IPS-18a (cell line): ENCODE results near the gene NAV2.
"Not testable (repeated sequence)": the region's sequence is repeated elsewhere in the genome, so short reads cannot be mapped to it uniquely, and the experiment has no call there.

Source experiments
- H3K27ac ChIP-seq: one replicate; pipeline ENCODE4 v1.5.1; 2013; ENCODE audit warnings: low read length
- H3K27me3 ChIP-seq: one replicate; pipeline ENCODE4 v1.6.1; 2013; ENCODE audit warnings: mild to moderate bottlenecking, low read length; ENCODE audit not compliant: control insufficient read depth, insufficient read depth
- H3K36me3 ChIP-seq: one replicate; pipeline ENCODE4 v1.6.1; 2013; ENCODE audit warnings: low read depth, low read length; ENCODE audit not compliant: control insufficient read depth
- H3K4me1 ChIP-seq: one replicate; pipeline ENCODE4 v1.6.1; 2013; ENCODE audit warnings: low read depth, low read length; ENCODE audit not compliant: control insufficient read depth
- H3K4me3 ChIP-seq: one replicate; pipeline ENCODE4 v1.5.1; 2013; ENCODE audit warnings: low read length
- H3K9ac ChIP-seq: one replicate; pipeline ENCODE4 v1.6.1; 2013; ENCODE audit warnings: mild to moderate bottlenecking, low read length, moderate library complexity
- H3K9me3 ChIP-seq: one replicate; pipeline ENCODE4 v1.6.1; 2013; ENCODE audit warnings: low read depth, low read length; ENCODE audit not compliant: control insufficient read depth

NAV2 gene

DNA sequence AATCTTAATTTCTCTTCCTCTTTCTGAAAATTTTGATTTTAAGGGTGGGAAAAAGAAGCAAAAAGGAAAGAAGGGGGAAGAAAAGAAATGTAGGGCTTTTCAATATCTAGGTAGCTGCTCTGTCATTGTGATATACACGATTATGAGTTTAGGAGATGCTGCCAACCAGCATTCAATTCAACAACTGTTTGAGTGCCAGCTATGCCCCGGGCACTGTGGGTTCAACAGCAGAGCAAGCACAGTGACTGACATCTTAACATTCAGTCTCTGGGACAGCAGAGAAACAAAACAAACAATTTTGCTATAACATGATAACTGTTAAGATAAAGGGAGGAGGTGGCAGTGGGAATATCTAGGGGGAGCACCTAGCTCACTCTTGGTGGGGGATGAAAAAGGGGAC is 356.1 kb downstream of the NAV2 start:
- peaks cover 30% of the 10 kb centered on the region for H3K4me1 ChIP-seq
- H3K27ac ChIP-seq = no peak overlapping the region
- H3K36me3 ChIP-seq = peaks cover 33% of the 10 kb centered on the region
- H3K4me3 ChIP-seq = no peak overlapping the region
- H3K9me3 ChIP-seq = no peaks in the 10 kb centered on the region
- no peaks in the 10 kb centered on the region for H3K27me3 ChIP-seq
- H3K9ac ChIP-seq = no peak overlapping the region

- peaks cover 33% of the 10 kb centered on the region for H3K36me3 ChIP-seq
- H3K4me3 ChIP-seq = no peak overlapping the region
- H3K27me3 ChIP-seq = no peaks in the 10 kb centered on the region
- H3K9ac ChIP-seq = no peak overlapping the region
- H3K9me3 ChIP-seq = no peaks in the 10 kb centered on the region
- H3K27ac ChIP-seq = no peak overlapping the region
- peaks cover 14% of the 10 kb centered on the region for H3K4me1 ChIP-seq
Observed at GRCh38 chr11:20070459-20070858, 357.8 kb downstream of the NAV2 start.

DNA sequence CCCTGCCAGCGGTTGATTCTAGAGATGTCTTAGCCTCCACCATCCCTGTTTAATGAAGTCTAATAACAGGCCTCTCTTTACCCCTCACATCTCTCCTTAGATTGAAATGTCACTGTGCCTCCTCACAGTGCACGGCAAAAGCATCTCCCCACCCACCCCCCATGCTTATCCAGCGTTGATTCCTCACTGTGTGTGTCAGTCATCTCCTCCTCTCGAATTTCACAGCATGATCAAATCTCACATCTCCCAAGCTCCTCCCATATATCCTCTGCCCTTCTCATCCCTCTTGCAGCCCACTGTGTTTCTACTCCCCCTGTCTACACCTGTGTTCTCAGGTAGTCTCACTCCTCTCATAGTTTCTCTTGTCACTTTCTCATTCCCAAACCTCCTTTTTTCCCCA is 363.0 kb downstream of the NAV2 start:
- Histone ChIP-seq H3K4me1 (no peaks in the 10 kb centered on the region), H3K9ac (no peak overlapping the region), H3K4me3 (no peak overlapping the region), H3K36me3 (peaks cover 51% of the 10 kb centered on the region), H3K9me3 (no peaks in the 10 kb centered on the region), H3K27ac (no peak overlapping the region), H3K27me3 (no peaks in the 10 kb centered on the region)

DNA sequence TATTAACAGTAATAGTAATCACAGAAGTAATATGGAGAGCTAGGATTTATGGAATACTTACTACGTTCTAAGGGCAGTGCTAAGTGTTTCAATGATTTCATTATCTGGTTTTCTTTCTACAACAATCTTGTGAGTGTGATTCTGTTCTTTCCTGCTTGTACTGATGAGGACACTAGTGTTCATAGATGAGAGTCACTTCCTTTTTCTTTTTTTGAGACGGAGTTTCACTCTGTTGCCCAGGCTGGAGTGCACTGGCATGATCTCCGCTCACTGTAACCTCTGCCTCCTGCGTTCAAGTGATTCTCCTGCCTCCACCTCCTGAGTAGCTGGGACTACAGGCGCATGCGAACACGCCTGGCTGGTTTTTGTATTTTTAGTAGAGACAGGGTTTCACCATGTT is 366.2 kb downstream of the NAV2 start:
- H3K36me3 ChIP-seq = peaks cover 80% of the 10 kb centered on the region
- H3K27me3 ChIP-seq = no peaks in the 10 kb centered on the region
- H3K9ac ChIP-seq = no peak overlapping the region
- no peak overlapping the region for H3K4me3 ChIP-seq
- H3K4me1 ChIP-seq = no peaks in the 10 kb centered on the region
- no peaks in the 10 kb centered on the region for H3K9me3 ChIP-seq
- no peak overlapping the region for H3K27ac ChIP-seq

DNA sequence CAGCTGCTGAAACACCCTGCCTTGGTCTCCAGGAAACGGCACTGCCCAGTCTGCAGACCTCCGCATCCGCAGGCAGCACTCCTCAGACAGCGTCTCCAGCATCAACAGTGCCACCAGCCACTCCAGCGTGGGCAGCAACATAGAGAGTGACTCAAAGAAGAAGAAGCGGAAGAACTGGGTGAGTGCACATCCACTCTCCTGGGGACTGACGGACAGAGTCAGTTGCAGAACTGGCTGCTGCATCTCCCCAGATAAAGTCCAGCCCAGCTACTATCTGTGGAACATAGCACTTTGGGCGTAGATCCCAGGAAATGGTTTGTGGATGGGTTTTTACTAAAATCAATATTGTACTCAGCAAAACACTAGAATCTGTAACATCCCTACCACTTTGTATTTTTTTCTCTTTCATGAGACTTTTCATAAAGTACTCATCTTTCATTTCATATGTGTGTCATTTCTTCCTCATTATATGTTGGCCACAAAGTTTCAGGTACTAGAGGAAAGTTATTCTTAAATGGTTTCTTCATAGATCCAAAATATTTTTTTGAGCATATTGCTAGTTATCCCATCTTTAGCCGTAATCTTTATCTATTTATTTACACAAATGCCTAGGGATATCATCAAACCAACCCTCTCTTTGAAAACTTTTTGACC is 367.5 kb downstream of the NAV2 start:
- Histone ChIP-seq H3K27ac (no peak overlapping the region), H3K9ac (no peak overlapping the region), H3K27me3 (no peaks in the 10 kb centered on the region), H3K4me1 (no peaks in the 10 kb centered on the region), H3K4me3 (no peak overlapping the region), H3K36me3 (peaks cover 90% of the 10 kb centered on the region), H3K9me3 (no peaks in the 10 kb centered on the region)

GRCh38 chr11:20081336-20081735 is 368.7 kb downstream of the NAV2 start:
- H3K4me3 ChIP-seq = no peak overlapping the region
- no peak overlapping the region for H3K27ac ChIP-seq
- no peak overlapping the region for H3K9ac ChIP-seq
- peaks cover 95% of the 10 kb centered on the region for H3K36me3 ChIP-seq
- no peaks in the 10 kb centered on the region for H3K27me3 ChIP-seq
- H3K4me1 ChIP-seq = no peaks in the 10 kb centered on the region
- H3K9me3 ChIP-seq = no peaks in the 10 kb centered on the region

GRCh38 chr11:20083877-20084276 is 371.2 kb downstream of the NAV2 start:
- H3K27ac ChIP-seq, H3K27me3 ChIP-seq, H3K4me1 ChIP-seq, H3K9ac ChIP-seq, H3K9me3 ChIP-seq, H3K4me3 ChIP-seq: not testable (repeated sequence)
- peaks cover 96% of the 10 kb centered on the region for H3K36me3 ChIP-seq

DNA sequence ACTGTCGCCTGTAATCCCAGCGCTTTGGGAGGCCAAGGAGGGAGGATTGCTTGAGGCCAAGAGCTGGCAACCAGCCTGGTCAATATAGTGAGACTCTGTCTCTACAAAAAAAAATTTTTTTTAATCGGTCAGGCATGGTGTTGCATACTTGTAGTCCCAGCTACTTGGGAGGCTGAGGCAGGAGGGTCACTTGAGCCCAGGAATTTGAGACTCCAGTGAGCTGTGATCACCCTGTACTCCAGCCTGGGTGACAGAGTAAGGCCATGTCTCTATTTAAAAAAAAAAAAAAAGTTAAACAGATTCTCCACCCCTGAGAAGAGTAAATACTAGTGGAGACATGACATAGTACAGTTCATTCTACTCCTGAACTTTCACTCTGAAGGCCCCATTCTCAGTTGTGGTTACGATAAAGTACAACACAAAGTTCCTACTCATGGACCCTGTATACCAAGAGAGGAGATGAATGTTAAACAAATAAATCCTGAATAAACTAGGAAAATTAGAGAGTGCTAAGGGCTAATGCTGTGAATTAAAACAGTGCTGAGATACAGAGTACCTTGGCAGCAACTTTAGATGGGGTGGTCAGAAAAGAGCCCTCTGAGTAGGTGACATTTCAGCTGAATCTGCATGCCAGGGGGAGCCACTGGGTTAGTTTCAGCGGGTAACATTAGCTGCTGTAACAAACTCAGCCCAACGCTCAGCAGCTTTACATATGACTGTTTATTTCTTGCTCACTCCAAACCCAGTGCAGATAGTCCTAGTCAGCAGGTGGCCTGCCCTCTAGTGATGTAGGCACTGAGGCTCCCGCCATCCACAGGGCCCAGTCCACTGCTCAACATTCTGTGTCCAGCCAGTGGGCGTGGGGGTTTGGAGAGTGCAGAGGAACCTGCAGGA is 372.5 kb downstream of the NAV2 start:
- Histone ChIP-seq H3K9ac (no peak overlapping the region), H3K9me3 (no peaks in the 10 kb centered on the region), H3K4me3 (no peak overlapping the region), H3K27me3 (no peaks in the 10 kb centered on the region), H3K36me3 (peaks cover 96% of the 10 kb centered on the region), H3K27ac (no peak overlapping the region), H3K4me1 (no peaks in the 10 kb centered on the region)

DNA sequence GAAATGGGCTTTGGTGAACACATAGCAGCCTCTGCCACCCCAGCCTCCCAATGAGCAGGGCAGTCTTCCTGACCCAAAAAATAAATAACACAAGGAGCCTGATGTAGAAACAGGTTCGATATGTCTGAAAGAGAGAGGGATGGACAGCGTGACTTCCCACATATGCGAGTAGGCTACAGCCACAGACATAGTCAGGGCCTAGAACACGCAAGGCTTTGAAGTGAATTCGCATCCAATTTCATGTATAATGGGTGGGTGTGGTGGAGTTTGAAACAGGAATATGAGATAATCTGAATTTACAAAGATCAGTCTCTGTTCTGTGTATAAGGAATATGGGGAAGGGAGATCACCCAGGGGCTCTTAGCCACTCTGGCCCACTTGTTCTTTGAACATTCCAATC is 373.3 kb downstream of the NAV2 start:
- Histone ChIP-seq H3K4me3 (no peak overlapping the region), H3K27ac (no peak overlapping the region), H3K9ac (no peak overlapping the region), H3K27me3 (no peaks in the 10 kb centered on the region), H3K4me1 (no peaks in the 10 kb centered on the region), H3K36me3 (peaks cover 93% of the 10 kb centered on the region), H3K9me3 (no peaks in the 10 kb centered on the region)

- no peaks in the 10 kb centered on the region for H3K4me1 ChIP-seq
Observed at GRCh38 chr11:20087118-20087521, 374.5 kb downstream of the NAV2 start.

DNA sequence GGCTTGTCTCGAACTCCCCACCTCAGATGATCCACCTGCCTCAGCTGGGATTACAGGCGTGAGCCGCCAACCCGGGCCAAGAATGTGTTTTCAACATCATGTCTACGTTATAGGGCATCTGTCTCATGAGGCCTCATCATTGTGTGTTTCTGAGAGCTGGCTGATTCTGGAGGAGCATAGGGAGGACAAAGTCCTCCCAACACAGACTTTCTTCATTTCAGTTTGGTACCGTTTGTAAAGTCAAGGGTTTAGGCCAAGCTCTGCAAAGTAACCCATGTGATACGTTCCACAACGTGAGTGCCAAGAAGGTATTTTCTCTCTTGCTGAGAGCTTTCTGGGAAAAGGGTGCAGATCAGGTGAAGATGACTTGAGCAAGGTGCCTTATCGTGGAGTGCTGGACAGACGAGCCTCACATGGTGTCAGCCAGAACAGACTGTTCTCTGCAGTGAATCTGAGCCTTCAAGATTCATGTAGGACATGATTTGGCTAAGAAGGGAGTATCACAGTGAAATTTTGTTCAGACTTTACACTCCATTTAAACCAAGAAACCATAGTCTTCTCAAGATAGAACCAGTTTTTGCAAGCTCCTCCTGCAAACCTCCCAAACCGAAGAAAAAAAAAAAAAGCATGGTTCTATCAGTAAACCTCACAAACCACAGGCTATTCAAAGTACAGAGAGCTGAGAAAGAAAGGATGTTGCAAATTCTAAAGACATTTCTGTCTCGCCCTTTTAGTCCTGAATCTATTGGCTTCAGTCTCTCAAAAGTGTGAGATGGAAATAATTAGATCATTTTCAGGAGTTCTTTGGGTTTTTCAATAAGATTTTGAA is 376.0 kb downstream of the NAV2 start:
- Histone ChIP-seq H3K27me3 (no peaks in the 10 kb centered on the region), H3K9ac (no peak overlapping the region), H3K27ac (no peak overlapping the region), H3K4me1 (no peaks in the 10 kb centered on the region), H3K4me3 (no peak overlapping the region), H3K9me3 (no peaks in the 10 kb centered on the region), H3K36me3 (peaks cover 93% of the 10 kb centered on the region)

More at GRCh38 chr11:20087118-20087521, 374.5 kb downstream of the NAV2 start:
- no peaks in the 10 kb centered on the region for H3K27me3 ChIP-seq
- H3K9me3 ChIP-seq = no peaks in the 10 kb centered on the region
- no peak overlapping the region for H3K4me3 ChIP-seq
- peaks cover 93% of the 10 kb centered on the region for H3K36me3 ChIP-seq
- H3K9ac ChIP-seq = no peak overlapping the region
- H3K27ac ChIP-seq = no peak overlapping the region
